GM11168 (cell line): ENCODE measurements around the gene NGB.
"Not testable (repeated sequence)": the region's sequence is repeated elsewhere in the genome, so short reads cannot be mapped to it uniquely, and the experiment has no call there.

Experiments
- in situ Hi-C: fragments of 300-500 bp; cut with MboI; formaldehyde crosslinking; loops from one replicate; pipeline ENCODE4 v1.12.0; 2022; ENCODE audit warnings: low sequenced_read_pairs; ENCODE audit not compliant: unreplicated experiment

Gene NGB, protein sequence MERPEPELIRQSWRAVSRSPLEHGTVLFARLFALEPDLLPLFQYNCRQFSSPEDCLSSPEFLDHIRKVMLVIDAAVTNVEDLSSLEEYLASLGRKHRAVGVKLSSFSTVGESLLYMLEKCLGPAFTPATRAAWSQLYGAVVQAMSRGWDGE

DNA sequence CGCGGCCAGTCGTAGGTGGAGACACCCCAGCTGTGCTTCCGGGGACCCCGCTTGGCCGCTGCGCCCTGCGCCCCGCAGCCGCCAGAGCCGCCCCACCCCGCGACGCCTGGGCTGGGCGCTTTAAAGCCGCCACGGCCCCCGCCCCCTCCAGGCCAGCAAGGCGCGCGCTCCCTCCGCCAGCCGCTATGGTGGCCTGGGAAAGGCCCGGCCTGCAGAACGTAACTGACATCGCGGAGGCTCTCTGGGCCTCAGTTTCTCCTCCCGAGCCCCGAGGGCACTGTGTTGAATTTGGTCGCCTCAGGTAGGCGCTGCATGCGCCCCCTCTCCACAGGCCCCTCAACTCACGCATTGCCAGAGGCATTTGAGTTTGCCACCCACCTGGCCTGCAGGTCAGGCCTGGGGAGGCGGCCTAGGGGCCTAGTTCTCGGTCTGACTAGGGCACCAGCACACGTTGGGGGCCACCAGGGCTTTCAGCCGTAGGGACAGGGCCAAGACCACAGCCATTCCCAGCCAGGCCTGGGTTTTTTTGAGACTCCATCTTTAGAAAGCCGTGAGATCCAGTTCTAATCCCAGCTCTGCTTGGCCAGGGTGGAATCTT is at the start of gene NGB:
Gene NGB, minus strand, starts transcription at position 94 of the 598 bp plus-strand sequence. CDS start 269 bp downstream, outside the sequence.
- in situ Hi-C loops: no loop called here

DNA sequence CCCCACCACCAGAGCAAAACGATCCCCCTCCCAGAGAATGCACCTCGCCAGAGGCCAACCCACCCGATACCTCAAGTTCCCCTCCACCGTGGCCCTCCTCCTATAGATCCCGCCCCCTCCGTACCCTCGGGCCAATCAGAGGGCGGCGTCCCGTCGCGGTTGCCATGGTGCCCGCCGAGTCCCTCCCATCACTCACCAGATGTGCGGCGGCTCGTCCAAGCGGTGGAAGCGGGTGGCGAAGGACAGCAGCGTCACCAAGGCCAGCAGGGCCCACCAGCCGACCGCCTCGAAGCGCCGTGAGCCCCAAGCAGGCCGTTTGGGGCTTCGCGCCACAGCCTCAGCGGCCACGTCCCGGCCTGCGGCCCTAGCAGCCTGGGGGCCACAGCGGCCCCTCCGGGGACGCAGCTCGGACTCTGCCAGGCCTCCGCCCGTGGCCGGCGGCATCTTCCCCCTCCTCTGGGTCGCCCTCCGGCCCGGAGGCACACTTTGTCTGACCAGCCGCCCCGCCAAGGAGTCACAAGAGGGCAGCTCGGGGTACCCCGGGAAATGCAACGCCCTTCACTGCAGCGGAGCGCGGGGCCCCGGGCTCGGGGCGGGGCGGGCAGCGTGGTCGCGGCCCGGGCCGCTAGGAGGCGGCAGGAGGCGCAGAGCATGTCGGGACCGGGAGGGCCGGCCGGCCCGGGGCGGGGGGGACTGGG is 49.4 kb upstream of the NGB start, which contains the start of gene POMT2:
Gene POMT2, minus strand, starts transcription at position 646 of the 698 bp plus-strand sequence. Its CDS starts 202 bp downstream, at position 444.
- in situ Hi-C loops: no loop called here

DNA sequence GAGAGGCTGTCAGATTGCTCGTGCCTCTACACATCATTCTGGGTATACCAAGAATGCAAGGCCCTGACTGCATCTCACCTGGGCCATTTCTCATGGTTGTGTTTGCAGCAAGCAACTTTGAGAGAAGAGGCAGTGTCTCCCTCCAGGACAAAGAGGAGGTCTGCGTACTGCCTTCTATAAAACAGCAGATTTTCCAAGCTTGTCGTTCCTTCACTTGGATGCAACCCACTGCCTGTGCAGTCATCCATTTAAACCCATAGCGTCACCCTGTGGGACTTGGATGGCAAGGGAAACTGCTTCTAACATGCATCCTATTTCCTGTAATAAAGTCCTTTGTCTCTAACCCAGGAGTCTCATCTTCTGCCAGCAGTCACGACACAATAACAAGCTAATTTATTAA is 48.4 kb upstream of the NGB start:
- in situ Hi-C loops: no loop called here

DNA sequence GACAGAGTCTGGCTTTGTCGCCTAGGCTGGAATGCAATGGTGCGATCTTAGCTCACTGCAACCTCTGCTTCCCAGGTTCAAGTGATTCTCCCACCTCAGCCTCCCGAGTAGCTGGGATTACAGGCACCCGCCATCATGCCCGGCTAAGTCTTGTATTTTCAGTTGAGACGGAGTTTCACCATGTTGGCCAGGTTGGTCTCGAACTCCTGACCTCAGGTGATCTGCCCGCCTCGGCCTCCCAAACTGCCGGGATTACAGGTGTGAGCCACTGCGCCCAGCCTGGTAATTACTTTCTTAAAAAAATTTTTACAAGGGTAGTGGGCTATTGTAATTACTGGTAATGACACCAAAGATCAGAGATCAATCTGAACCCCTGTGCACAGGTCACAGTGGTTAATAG is 47.8 kb upstream of the NGB start:
- in situ Hi-C loops: not testable (repeated sequence)

DNA sequence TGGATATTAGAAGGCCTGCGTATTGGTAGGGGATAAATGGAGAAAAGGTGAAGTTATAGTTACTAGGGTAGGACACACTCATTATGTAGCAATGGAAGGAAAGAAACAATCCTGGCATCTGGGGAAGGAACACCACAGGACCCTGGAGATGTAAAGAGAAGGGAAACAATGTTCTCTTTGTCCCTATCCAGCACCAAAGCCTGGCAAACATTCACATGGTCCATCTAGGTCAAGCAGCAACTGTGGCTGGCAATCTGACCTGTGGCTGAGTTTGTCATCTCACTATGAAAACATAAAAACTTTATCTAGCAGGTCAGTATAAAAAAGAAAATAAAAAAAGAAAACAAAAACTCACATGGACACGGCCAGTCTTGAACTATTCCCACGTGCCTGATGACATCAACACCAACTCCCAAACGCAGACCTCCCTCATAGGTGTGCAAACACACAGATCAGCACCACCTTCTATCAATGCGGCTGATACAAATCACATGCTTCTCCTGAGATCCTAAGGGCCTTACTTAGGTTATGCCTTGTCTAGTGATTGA is 47.1 kb upstream of the NGB start:
- in situ Hi-C loops: no loop called here

DNA sequence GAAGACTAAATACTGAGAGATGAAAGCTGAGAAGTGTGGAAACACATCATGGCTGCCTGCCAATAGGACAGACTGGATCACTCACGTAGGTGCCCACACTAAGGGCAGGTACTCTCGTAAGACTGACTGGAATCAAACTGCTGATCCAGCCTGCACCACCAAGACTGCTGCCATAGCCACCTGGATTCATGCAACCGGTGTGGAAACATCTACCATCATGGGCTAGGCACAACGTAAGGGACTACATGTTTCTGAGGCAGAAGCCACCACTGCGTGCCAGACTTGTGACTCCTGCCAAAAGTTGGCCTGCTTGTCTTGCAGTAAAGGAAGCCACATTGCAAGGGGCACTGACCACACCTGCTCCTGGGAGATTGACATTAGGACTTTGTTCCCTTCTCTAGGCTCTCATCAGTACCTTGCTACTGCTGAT is 45.9 kb upstream of the NGB start:
- in situ Hi-C loops: no loop called here

DNA sequence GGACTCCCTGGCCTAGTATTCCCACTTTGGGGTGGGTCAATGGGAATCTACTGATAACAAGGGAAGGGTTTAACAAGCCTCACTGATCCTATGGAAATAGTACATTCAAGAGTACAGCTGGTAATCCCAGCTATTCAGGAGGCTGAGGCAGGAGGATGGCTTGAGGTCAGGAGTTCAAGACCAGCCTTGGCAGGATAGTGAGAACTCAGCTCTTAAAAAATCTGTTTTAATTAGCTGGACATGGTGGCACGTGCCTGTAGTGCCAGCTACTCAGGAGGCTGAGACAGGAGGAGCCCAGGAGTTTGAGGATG is 45.1 kb upstream of the NGB start:
- in situ Hi-C loops: no loop called here

DNA sequence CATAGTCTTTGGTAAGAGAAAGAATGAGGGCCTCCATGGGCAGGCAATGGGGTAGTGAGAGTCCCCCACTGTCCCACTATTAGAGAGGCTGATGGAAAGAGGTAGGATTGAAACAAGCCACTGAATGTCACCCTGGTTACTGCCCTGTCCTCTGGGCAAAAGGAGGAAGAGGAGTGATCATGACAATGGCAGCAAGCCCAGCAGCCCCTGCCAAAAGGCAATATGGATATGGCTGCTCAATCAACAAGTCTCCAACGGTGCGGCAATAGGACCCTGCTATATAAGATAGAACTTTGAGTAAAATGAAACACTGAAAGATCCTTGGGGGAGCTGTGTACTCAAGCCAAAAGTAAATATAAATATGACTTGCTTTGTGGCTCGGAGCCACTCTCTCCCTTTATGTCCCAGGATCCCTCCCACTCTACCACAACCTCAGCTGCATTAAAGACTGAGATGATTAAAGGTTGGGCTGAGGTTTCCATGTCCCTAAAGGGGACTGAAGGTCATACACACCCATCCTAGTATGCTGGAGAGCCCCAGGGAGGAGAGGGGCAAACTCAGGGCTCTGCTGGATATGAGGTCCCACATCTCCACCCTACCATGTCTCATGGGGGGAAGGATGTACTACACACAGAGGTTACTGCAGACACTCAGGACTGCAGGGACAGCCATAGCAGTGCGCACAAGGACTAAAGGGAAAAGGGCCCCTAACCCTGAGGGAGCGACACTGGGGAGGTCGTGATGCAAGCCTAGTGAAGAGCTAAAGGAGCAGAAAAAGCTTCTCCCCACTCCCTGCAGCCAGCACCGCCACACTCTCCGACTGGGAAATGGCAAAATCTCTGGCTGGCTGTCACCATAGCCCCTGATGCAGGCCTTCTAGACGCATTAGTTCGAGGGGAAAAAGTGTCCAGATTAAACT is 43.8 kb upstream of the NGB start:
- in situ Hi-C loops: no loop called here

DNA sequence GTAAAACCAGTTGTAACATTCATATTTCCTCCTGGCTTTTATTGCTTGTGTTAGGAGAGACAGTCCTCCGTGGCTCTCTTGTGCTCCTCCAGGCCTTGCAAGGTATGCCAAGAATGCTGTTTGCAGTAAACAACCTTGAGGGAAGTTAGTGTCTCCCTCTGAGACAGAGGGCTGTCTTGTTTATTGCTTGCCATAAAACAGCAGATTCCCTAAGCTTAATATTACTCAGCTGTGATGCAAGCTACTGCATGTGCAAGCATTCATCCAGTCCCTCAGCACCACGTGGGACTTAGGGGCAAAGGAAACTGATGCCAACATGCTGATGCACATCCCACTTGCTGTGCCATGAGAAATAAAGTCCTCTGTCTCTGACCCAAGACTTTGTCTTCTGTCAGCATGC is 43.0 kb upstream of the NGB start:
- in situ Hi-C loops: no loop called here

DNA sequence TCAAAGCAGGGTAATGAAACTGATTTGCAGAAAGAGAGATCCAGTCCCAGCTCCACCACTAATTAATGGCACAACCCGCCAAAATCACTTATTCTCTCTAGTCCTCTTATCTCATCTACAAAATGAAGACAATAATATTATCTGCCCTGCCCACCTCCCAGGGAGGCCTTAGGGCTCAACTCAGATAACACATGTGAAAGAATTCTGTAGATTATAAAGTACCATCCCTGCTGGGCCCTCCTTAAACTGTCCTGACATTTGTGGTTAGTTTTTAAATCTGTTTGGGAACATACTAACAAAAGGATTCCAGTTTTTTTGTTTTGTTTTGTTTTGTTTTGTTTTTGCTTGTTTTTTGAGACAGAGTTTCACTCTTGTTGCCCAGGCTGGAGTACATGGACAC is 42.4 kb upstream of the NGB start:
- in situ Hi-C loops: no loop called here

DNA sequence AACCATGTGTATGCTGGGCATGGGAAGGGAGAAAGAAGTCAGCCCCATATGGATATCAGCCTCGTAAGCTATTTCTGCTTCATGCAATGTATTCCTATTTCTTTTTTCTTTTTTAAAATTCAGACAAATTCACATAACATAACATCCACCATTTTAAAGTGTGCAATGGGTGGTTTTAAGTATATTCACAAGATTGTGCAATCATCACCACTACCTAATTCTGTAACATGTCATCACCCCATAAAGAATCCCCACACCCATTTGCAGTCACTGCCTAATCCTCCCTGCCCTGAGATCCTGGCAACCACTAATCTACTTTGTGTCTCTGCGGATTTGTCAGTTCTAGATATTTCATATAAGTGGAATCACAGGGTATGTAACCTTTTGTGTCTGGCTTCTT is 40.2 kb upstream of the NGB start:
- in situ Hi-C loops: no loop called here

DNA sequence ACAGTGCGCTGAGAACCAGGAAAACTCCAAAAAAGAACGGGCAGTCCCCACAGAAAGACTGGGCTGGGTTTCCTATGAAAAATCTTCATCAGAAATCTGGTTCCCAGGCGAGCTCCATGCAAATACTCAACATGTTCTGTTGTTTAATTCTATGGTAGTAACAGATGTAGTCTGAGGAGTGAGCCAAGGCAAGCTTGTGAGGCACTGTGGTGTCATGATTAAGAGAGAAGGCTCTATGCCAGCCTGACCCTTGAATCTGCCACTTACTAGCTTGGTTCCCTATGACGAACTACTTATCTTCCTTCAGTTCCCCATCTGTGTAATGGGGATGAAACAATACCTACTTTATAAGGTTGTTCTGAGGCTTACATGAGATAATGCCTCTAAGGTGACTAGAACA is 39.0 kb upstream of the NGB start:
- in situ Hi-C loops: no loop called here

DNA sequence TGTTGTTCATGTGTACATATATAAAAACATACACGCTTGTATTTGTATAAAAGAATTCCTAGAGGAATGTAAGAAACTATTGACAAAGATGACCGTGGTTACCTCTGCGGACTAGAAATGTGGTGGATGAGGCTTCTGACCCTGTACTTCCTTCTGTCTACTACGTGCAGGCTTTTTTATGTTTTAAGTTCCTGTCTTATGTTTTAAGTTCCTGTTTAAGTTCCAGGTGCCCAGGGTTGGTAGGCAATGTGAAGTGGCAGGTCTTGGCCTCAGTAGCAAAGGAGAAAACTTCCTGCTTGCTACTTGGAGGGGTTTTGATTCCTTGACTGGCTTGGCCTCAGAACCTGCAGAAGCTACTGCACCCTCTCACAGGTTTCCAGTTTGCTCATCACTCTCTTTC is 38.1 kb upstream of the NGB start:
- in situ Hi-C loops: no loop called here

DNA sequence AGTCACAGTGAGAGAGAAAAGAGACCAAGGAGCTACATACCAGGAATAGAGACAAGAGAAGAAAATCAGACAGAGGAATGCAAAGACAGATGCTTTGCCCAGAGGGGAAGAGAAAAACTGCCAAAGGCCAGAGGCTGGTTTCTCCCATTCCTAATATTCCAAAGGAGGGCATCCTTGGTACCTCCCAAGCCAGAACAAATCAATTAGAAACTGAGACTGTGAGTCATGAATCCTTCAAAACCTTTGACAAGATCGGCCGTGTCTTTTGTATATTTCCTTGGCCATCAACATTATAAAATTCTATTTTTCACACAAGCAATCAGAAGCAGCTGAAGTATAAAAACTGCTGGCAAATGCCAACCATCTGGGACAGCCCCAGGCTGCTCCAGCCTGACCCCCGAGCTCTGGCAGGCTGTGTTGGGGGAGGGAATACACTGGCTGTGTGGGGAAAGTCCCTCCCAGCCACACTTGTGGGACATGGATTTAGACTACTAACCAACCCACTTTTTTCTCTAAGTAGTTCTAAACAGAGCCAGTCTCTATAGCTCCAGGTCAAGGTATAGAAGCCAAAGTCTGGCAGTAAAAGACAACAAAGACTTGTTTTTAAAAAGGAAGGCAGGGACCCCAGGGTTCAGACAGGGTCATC is 36.0 kb upstream of the NGB start:
- in situ Hi-C loops: no loop called here

DNA sequence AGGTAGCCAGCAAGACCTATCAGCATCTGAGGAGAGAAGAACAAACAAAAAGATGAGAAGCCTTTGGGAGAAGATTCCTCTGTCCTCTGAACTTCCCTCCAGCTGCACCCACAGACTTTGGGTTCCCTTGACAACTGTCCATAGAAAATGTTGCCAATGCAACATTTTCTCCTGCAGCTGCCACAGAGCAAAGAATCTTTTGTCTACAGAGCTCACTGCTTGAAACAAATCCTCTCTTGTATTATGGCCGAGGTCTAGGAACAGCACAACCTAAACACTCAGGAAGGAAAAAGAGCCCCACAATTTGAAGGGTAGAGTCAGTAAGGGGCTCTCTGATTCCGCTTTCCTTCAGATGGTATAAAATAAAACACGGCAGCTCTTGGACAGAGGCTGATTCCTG is 35.4 kb upstream of the NGB start:
- in situ Hi-C loops: no loop called here

DNA sequence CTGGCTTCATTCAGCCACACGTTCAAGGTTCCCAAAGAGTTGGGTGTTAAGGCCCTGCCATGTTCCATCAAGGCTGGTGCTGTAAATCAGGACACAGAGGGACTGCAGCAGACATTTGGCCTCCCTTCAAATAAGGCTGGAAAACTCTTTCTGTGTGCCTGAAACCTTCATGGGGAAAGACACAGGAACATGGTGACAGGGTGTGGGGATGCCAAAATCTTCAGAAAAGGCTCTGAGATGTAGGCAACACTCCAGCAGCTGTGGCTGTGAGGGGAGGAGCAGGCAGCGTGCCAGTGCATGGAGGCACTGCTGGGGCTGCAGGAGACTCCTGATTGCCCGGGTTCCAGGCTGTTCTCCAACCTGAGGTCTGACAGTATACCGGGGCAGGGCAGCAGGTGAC is 34.7 kb upstream of the NGB start:
- in situ Hi-C loops: no loop called here

DNA sequence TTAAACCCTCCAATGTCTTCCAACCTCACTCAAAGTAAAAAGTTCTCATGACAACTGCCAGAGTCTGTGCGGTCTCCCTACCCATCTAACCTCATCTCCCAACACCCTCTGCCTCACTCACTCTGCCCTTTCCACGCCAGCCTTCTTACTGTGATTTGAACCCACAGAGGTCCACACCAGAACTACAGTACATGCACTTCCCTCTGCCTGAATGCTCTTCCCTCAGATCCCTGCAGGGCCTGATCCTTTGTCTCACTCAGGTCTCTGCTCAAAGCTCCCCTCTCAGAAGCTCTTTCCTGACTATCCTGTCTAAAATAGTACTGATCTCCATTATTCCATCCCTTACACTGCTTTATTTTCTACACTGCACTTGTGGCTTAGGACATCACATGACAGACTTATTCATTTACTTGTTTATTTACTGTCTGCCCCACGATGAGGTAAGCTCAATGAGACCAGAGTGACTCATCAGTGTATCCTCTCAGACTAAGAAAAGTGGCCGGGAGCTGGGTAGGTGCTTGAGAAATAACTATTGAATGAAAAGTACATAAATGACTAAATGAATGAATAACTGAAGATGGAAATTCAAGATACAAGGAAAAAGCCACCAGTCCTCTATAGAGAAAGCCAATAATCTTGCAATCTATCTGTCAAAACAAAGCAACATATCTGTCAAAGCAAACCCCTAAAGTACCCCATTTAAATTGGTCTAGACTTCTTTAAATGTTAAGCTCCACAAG is 32.6 kb upstream of the NGB start:
- in situ Hi-C loops: no loop called here

DNA sequence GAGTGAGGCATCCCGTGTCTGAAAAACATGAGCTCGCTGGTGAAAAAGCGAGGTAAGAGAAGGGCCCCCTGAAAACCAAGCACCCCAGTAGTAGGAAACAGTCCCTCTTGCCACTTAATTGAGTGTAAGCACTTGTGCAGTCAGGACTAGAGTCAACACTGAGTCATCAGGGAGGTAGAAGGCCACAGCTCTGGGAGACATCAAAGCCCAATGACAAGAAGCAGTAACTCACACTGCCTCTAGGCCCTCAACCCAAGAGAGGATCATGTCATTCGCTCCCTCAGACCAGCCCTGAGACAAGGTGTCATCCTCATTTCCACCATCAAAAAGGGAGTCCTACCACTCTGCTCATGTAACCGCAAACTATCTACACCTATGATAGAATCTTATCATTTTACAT is 31.9 kb upstream of the NGB start:
- in situ Hi-C loops: no loop called here

DNA sequence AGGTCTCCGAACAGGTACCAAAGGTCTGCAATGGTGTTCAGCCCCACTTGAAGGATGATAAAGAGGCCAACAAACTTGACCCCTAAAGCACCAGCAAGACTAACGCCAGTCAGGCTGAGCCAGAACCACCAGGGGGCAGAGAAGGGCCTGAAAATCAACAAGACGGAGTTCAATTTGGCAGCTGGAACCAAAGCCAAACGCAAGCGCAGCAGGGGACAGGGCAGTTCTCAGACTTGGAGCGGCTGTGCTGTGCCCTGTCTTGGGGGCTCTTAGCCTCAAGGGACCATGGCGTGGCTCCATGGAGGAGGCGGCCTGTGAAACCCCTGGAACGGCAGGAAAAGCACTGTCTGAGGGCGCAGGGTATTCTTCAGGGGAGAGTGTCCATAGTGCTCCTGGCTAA is 30.1 kb upstream of the NGB start:
- in situ Hi-C loops: no loop called here

DNA sequence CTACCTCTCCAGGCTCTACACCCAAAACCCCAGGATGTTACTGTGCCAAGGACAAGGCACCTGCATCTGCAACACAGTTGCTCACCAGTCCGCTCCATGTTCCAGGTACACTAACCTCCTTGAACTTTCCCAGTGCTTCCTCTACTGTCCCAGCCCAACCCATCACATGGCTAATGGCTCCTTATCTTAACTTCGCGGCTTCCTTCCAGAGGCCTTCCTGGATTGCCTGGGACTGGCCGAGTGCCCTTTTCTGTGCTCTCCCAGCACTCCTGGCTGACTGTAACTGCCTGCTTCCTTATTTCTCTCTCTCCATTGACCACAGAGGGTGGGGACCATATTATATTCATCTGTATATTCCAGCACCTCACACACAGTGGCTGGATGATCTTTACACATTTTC is 28.8 kb upstream of the NGB start:
- in situ Hi-C loops: no loop called here
